Activated CD4-positive, alpha-beta T cell treated with anti-CD3 and anti-CD28 coated beads for 36 hours (primary cell): ENCODE data around the gene TLR1. TPM values are rescaled to one million over a fixed set of nuclear protein-coding genes. Genes with fewer than 3 reads are reported as not detected.
"Not testable (repeated sequence)": the region's sequence is repeated elsewhere in the genome, so short reads cannot be mapped to it uniquely, and the experiment has no call there.

ENCODE experiments used
- ATAC-seq: fragments of 200-7000 bp; cut with Tn5 transposase; one replicate; pipeline ENCODE4 v1.10.0; 2021; ENCODE audit warnings: mild to moderate bottlenecking, moderate library complexity
- CTCF ChIA-PET: fragments of 350-600 bp; sonication (Branson Sonifier 250); formaldehyde crosslinking; loops from one replicate; lab custom pipeline; 2021; ENCODE audit warnings: antibody characterized with exemption; lab: Charles Lee
- POLR2A ChIA-PET: fragments of 350-600 bp; sonication (Branson Sonifier 250); formaldehyde crosslinking; loops from one replicate; lab custom pipeline; 2021; ENCODE audit warnings: antibody characterized with exemption, inconsistent platforms; lab: Charles Lee
- DNase-seq: peaks from one replicate; pipeline ENCODE4 v3.0.0-alpha.2; 2020
- H3K27ac Mint-ChIP-seq: one replicate; pipeline ENCODE4 v1.8.0; 2021; ENCODE audit warnings: mixed read lengths
- H3K27me3 Mint-ChIP-seq: one replicate; pipeline ENCODE4 v1.8.0; 2021; ENCODE audit warnings: mixed read lengths
- H3K36me3 Mint-ChIP-seq: one replicate; pipeline ENCODE4 v1.8.0; 2021; ENCODE audit warnings: low read depth, mixed read lengths
- H3K4me1 Mint-ChIP-seq: one replicate; pipeline ENCODE4 v1.8.0; 2021; ENCODE audit warnings: mixed read lengths
- H3K4me3 Mint-ChIP-seq: one replicate; pipeline ENCODE4 v1.8.0; 2021; ENCODE audit warnings: mild to moderate bottlenecking, moderate library complexity, mixed read lengths
- H3K9me3 Mint-ChIP-seq: one replicate; pipeline ENCODE4 v1.8.0; 2021; ENCODE audit warnings: low read depth, mixed read lengths
- intact Hi-C, 2 experiments: fragments of 100-400 bp; cut with DNase I in 1 of 2; cut with micrococcal nuclease in 1 of 2; formaldehyde crosslinking; loops; one replicate each; pipeline versions ENCODE4 v1.14.2 to v1.15.1; 2022 to 2024; cut with DNase I, micrococcal nuclease
- total RNA-seq, 2 experiments: library from RNA; stranded (reverse); gene quantifications; one replicate each; pipeline ENCODE4 v1.2.3, GENCODE V29; 2021

TLR1 gene
- total RNA-seq, 2 experiments from 2014 or later, result 1.5 to 1.7 TPM

DNA sequence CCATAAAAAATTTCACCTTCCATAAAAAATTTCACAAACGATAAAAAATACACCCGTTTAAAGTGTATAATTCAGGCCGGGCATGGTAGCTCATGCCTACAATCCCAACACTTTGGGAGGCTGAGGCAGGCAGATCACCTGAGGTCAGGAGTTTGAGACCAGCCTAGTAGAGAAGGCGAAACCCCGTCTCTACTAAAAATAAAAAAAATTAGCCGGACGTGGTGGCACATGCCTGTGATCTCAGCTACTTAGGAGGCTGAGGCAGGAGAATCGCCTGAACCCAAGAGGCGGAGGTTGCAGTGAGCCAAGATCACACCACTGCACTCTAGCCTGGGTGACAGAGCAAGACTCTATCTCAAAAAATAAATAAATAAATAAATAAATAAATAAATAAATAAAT, 1.7 kb upstream of the TLR1 start:
- H3K27me3 Mint-ChIP-seq, intact Hi-C loops, DNase-seq, ATAC-seq, H3K27ac Mint-ChIP-seq, H3K4me3 Mint-ChIP-seq, POLR2A ChIA-PET: not testable (repeated sequence)
- peaks cover 11% of the 10 kb centered on the region for H3K9me3 Mint-ChIP-seq
- peaks cover 24% of the 10 kb centered on the region for H3K4me1 Mint-ChIP-seq
- CTCF ChIA-PET, result interaction anchor here (2.1 to 4.4 kb wide), 3 partner anchors 24 to 51 kb away, joined by 4 to 41 read pairs (median 36); partner anchors contain the start of genes TLR10 and TLR6
- peaks cover 13% of the 10 kb centered on the region for H3K36me3 Mint-ChIP-seq

DNA sequence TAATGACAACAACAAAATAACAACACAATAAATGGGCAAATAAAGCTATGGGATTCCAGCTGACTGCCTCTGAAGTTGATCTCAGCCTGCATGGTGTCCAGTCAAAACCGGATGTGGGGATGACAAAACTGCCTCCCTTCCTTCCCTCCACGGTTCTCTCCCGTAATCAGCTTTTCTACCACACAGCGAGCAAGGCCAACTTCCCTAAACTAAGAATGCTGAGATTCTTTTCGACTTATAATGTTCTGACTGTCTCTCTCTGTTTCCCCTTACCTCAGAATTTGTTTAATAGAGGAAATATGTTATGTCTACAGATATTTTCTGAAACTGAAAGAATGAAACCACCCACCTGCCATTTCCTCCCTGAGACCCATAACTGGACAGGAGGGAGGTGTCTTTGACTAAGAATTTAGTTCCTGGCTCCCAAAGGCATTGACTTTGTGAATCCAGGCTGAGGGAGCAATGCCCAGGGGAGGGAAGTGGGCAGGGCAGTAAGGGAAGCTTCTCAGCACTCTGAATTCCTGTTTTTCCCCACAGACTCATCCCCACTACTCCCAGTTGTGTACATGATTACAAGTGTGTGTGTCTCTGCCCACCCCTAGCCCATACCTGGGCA, 1.0 kb upstream of the TLR1 start:
- H3K9me3 Mint-ChIP-seq, result peaks cover 13% of the 10 kb centered on the region
- DNase-seq (peak; percentile 38), ATAC-seq (peak; percentile 57)
- peaks cover 24% of the 10 kb centered on the region for H3K4me1 Mint-ChIP-seq
- peak overlapping the region; percentile 88 for H3K27ac Mint-ChIP-seq
- no peaks in the 10 kb centered on the region for H3K27me3 Mint-ChIP-seq
- POLR2A ChIA-PET, result no interaction called here
- intact Hi-C loops, result loop anchor here in 1 of 2 experiments (2.0 kb wide), 2 partner anchors 47 to 51 kb away; partner anchors contain the start of gene TLR6
- peak overlapping the region; percentile 64 for H3K4me3 Mint-ChIP-seq
- CTCF ChIA-PET, result interaction anchor here (0.7 to 4.4 kb wide), 13 partner anchors 10 to 1031 kb away, joined by 3 to 41 read pairs (median 4); partner anchors contain the start of genes TLR10 and TLR6
- peaks cover 18% of the 10 kb centered on the region for H3K36me3 Mint-ChIP-seq

DNA sequence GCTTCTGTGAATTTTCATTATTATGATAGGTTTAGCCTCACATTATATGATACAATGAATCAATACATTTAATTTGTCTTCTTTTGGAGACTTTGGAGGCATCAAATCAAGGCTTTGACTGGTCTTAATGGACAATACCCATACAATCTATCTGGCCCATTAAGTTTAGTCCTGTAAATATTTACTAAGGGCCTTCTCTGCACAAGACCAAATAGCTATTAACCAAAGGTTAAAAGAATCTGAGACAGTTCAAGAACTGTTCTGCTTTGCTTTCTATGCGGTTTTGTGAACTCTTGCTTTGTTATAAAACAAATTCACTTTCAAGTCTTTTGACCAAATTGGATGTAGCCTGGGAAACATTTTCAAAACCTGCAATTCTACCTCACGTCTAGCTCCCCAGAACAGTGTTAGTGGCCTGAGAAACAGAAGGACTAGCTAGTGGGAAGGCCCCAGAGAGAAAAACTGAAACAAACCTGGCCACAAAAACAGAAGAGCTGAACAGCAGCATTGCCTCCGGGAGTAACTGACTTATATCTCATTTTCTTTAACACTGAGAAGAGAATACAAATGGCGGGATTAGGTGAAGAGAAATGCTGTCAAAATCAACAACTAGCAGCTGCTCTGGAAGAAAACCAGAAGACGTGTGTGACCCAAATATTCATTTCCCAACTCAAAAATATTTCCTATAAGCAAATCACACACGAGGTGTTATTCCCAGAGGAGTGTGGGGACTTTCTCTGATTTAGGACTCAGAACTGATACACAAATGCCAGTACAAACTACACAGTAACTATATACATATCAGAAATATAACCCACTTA, 548 bp downstream of the TLR1 start:
- Mint-ChIP-seq H3K4me3 (peak overlapping the region; percentile 64), H3K36me3 (peaks cover 34% of the 10 kb centered on the region), H3K27ac (peak overlapping the region; percentile 88), H3K9me3 (peaks cover 21% of the 10 kb centered on the region), H3K4me1 (peaks cover 24% of the 10 kb centered on the region), H3K27me3 (no peaks in the 10 kb centered on the region)
- ChIA-PET CTCF (interaction anchor here (0.6 to 4.4 kb wide), 33 partner anchors 8 to 1565 kb away, joined by 3 to 41 read pairs (median 4); partner anchors contain the start of genes TLR10, TLR6 and WDR19), POLR2A (no interaction called here)
- ATAC-seq, result peak; percentile 76
- DNase-seq, result peak; percentile 21
- intact Hi-C loops, result loop anchor here (1.0 to 2.0 kb wide), 4 partner anchors 45 to 53 kb away; partner anchors contain the start of gene TLR6 (in 2 of the 2)

DNA sequence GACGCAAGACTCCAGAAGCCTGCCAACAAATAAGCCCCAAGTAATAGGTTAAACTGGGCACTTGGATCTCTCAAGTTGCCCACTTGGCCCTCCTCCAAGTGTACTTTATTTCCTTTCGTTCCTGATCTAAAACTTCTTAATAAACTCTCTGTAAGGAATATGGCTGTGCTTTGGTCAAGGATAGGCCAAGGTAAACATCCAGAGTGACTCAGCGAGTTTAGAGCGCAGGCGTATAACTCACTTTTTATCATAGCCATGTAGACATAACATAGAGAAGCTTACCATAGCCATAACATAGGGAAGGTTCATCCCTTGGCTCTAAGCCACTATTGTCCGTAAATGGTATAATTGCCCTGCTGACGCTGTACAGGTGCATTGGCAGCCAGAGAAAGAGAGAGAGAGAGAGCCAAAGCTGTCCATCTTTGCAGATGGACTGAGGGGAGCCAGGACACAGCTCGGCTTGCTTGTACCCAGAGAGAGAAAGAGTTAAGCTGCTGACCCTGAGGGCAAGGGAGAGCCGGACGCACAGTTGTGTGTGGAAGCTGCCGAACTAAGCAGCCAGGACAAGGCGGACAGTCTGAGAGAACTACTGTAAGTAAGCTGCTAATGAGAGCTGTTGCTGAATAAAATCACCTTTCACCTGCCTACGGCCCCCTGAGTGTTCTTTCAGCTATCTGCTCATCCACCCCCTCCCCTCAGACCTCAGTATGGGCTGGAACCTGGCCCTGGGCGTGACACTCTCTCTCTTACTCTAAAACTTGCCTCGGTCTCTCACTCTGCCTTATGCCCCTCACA, 1.8 kb downstream of the TLR1 start:
- Mint-ChIP-seq H3K36me3 (peaks cover 39% of the 10 kb centered on the region), H3K27me3 (no peaks in the 10 kb centered on the region), H3K9me3 (peaks cover 21% of the 10 kb centered on the region), H3K4me1 (peaks cover 24% of the 10 kb centered on the region), H3K27ac (no peak overlapping the region), H3K4me3 (no peak overlapping the region)
- intact Hi-C loops, result no loop called here
- CTCF ChIA-PET, result interaction anchor here (0.6 to 4.4 kb wide), 12 partner anchors 9 to 950 kb away, joined by 3 to 41 read pairs (median 8); partner anchors contain the start of genes TLR10 and TLR6
- ATAC-seq (no peak), DNase-seq (peak; percentile 17)
- POLR2A ChIA-PET, result interaction anchor here (0.6 kb wide), 2 partner anchors 8 to 362 kb away, joined by 3 to 4 read pairs; no protein-coding TSS in a partner anchor

DNA sequence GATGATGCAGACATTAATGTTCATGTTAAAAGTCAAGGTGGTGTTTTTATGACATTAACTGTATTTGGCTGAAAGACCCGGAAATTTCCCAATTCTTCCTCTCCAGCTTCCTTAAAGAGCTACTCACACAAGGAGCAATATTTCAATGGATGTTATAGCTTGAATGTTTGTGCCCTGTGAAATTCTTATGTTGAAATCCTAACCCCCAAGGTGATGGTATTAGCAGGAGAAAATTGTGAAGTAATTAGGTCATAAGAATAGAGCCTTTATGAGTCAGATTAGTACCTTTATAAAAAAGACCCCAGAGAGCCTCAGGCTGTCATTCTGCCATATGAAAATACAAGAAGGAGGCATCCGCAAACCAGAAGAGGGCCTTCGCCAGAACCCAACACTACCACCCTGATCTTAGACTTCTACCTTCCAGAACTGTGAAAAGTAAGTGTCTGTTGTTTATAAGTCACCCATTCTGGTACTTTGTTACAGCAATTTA, 3.6 kb downstream of the TLR1 start:
- ATAC-seq (no peak), DNase-seq (no peak)
- Mint-ChIP-seq H3K4me1 (peaks cover 23% of the 10 kb centered on the region), H3K4me3 (no peak overlapping the region), H3K9me3 (peaks cover 30% of the 10 kb centered on the region), H3K36me3 (peaks cover 42% of the 10 kb centered on the region), H3K27me3 (no peaks in the 10 kb centered on the region), H3K27ac (no peak overlapping the region)
- ChIA-PET POLR2A (no interaction called here), CTCF (interaction anchor here (0.8 to 1.2 kb wide), 2 partner anchors 19 to 722 kb away, joined by 3 to 6 read pairs; partner anchors contain the start of gene TLR10)
- intact Hi-C loops, result no loop called here

DNA sequence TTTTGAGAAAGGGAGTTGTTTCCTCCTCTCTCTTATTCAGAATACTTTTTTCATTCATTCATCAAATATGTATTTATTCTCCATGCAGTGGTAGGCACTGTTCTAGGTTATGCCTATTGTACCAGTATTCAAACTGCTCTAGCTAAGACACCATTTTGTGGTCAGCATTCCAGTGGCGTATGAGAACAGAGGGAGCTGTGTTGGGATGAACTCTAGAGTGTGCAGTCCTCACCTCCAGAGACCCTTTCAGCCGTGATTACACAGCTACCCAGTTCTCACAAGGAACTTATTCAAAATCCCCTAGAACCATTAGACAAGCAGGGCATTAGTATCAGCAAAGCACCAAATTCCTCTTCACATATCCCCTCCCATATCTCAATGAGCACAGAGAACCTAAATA, 4.2 kb downstream of the TLR1 start:
- Mint-ChIP-seq H3K4me3 (no peak overlapping the region), H3K36me3 (peaks cover 42% of the 10 kb centered on the region), H3K27me3 (no peaks in the 10 kb centered on the region), H3K27ac (no peak overlapping the region), H3K4me1 (peaks cover 17% of the 10 kb centered on the region), H3K9me3 (peaks cover 36% of the 10 kb centered on the region)
- ChIA-PET POLR2A (no interaction called here), CTCF (interaction anchor here (0.8 to 1.2 kb wide), 2 partner anchors 18 to 722 kb away, joined by 3 to 6 read pairs; partner anchors contain the start of gene TLR10)
- intact Hi-C loops, result no loop called here
- DNase-seq (no peak), ATAC-seq (no peak)

DNA sequence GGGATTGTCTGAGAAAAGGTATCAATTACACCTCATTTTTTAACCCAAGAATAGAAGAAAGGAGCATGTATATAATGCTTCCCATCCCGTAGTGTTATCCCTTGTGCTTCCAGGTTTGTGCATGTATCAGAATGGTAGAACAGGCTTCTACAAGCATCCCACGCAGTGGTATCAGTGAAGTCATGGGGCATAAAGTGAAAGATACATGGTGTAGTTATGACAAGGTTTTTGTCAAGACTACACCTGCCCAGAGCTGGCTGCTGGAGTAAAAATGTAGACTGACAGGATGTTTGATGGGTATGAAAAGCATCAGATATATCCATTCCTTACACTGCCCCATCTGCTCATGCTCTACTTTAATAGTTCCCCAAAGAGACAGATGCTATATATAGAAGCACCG, 9.5 kb downstream of the TLR1 start:
- DNase-seq (no peak), ATAC-seq (no peak)

DNA sequence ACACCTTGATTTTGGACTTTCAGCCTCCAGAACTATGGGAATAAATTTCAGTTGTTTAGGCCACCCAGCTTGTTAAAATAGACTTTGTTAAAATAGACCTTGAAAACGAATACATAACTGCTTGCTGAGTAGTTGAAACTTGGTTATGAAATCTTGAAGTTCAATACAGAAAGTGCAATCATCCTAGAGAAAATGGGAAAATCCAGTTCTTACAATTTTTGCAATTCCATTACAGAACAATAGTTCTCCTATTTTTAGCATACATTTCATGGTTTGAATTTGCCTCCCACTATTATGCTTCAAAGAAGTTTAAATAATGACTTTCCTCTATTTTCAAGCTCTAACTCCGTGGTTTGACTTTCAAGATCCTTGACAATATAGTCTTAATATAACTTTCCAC, 10.5 kb downstream of the TLR1 start:
- no peak for DNase-seq
- no peak for ATAC-seq
- no peak overlapping the region for H3K4me3 Mint-ChIP-seq
- ChIA-PET CTCF (interaction anchor here (0.9 to 1.6 kb wide), 3 partner anchors 10 to 67 kb away, joined by 5 to 9 read pairs (median 5); partner anchors contain the start of genes TLR1 and TLR10), POLR2A (no interaction called here)
- peaks cover 15% of the 10 kb centered on the region for H3K36me3 Mint-ChIP-seq
- H3K9me3 Mint-ChIP-seq, result peaks cover 31% of the 10 kb centered on the region
- intact Hi-C loops, result no loop called here
- H3K27me3 Mint-ChIP-seq, result no peaks in the 10 kb centered on the region
- H3K4me1 Mint-ChIP-seq, result no peaks in the 10 kb centered on the region
- no peak overlapping the region for H3K27ac Mint-ChIP-seq

More for the DNA sequence above, 9.5 kb downstream of the TLR1 start:
- Mint-ChIP-seq H3K4me3 (no peak overlapping the region), H3K9me3 (peaks cover 35% of the 10 kb centered on the region), H3K27ac (no peak overlapping the region), H3K27me3 (no peaks in the 10 kb centered on the region), H3K4me1 (no peaks in the 10 kb centered on the region), H3K36me3 (peaks cover 25% of the 10 kb centered on the region)
- POLR2A ChIA-PET, result no interaction called here
- intact Hi-C loops, result no loop called here
- CTCF ChIA-PET, result interaction anchor here (0.6 to 1.6 kb wide), 6 partner anchors 9 to 238 kb away, joined by 3 to 9 read pairs (median 4); partner anchors contain the start of genes TLR1 and TLR10

DNA sequence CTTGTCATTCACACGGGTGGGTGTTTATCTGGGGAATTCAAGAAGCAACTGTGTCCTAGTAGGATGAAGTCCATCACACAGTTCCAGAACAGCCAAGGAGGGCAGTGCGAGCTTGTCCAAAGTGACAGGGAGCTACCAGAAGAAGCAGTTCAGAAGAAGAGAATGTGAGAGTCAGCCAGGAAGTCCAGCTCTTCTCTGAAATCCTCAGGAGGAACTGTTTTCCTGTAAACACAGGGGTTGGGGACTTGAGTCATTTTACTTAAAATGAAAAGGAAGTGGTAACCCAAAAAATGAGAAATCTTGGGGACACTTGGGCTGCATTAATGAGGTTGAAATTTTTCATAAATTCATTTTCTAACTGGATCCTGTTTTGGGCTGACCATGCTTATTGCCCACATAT, 13.6 kb downstream of the TLR1 start:
- DNase-seq (no peak), ATAC-seq (no peak)
- peaks cover 7% of the 10 kb centered on the region for H3K36me3 Mint-ChIP-seq
- ChIA-PET CTCF (interaction anchor here (0.6 to 2.8 kb wide), 7 partner anchors 8 to 264 kb away, joined by 3 to 10 read pairs (median 4); partner anchors contain the start of genes TLR1 and TLR10), POLR2A (interaction anchor here (0.7 kb wide), 1 partner anchor 50 kb away, joined by 3 read pairs; no protein-coding TSS in a partner anchor)
- no peaks in the 10 kb centered on the region for H3K4me1 Mint-ChIP-seq
- H3K27ac Mint-ChIP-seq, result no peak overlapping the region
- no peak overlapping the region for H3K4me3 Mint-ChIP-seq
- intact Hi-C loops, result no loop called here
- peaks cover 23% of the 10 kb centered on the region for H3K9me3 Mint-ChIP-seq
- H3K27me3 Mint-ChIP-seq, result no peaks in the 10 kb centered on the region

DNA sequence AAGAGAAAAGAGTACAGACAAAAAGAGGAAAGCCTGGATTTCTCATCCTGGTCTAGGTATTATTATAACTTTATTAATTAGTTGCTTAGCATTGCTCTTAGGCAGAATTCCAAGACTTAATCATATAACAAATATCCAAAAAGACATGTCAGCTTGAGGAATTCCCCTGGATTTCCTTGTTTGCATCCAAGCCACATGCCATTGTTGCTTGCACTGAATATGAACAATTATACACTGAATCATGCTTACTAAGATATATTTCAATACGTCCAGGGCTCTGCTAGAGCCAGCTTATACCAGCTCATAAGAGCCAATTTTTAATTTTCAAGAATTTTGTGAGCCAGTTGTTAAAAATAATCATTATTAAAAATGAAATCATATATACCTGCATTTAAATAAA, 16.3 kb downstream of the TLR1 start:
- POLR2A ChIA-PET, result no interaction called here
- Mint-ChIP-seq H3K27ac (no peak overlapping the region), H3K36me3 (no peaks in the 10 kb centered on the region), H3K4me3 (no peak overlapping the region), H3K27me3 (no peaks in the 10 kb centered on the region), H3K9me3 (peaks cover 5% of the 10 kb centered on the region), H3K4me1 (no peaks in the 10 kb centered on the region)
- CTCF ChIA-PET, result interaction anchor here (1.2 to 2.7 kb wide), 2 partner anchors 15 to 29 kb away, joined by 8 to 10 read pairs; partner anchors contain the start of gene TLR1
- DNase-seq, result no peak
- intact Hi-C loops, result no loop called here
- no peak for ATAC-seq
